CD4-positive, alpha-beta T cell (primary cell): ENCODE measurements around the gene ELFN1. TPM values are rescaled to one million over a fixed set of nuclear protein-coding genes. Genes with fewer than 3 reads are reported as not detected.
A peak's percentile ranks its signal among the peaks of the same experiment; 100 is the strongest.

Experiments used
- ATAC-seq: fragments of 200-7000 bp; cut with Tn5 transposase; one replicate; pipeline ENCODE4 v1.10.0; 2022; ENCODE audit warnings: mild to moderate bottlenecking; ENCODE audit not compliant: poor library complexity
- CTCF ChIA-PET: fragments of 350-600 bp; sonication (Branson Sonifier 250); formaldehyde crosslinking; loops from one replicate; lab custom pipeline; 2021; ENCODE audit warnings: antibody characterized with exemption, inconsistent platforms; lab: Charles Lee
- POLR2A ChIA-PET: fragments of 350-600 bp; sonication (Branson Sonifier 250); formaldehyde crosslinking; loops from one replicate; lab custom pipeline; 2021; ENCODE audit warnings: antibody characterized with exemption, inconsistent platforms; lab: Charles Lee
- DNase-seq, 14 experiments: peaks; one replicate each; pipeline ENCODE4 v3.0.0-alpha.2; 2013 to 2020; ENCODE audit warnings: mixed read lengths in 2 of 14
- H3K27ac ChIP-seq, 2 donors: one replicate each; pipeline versions ENCODE4 v1.5.1 to v1.7.0; 2013; ENCODE audit warnings: low read length in 2 of 2, low read depth in 1 of 2, mild to moderate bottlenecking in 1 of 2
- H3K27me3 ChIP-seq, 2 experiments: 1 replicate in 1 of 2; 2 replicates in 1 of 2; pipeline versions ENCODE4 v1.6.1 to v1.7.0; 2013; ENCODE audit warnings: low read length in 2 of 2, control low read depth in 1 of 2, mild to moderate bottlenecking in 1 of 2, moderate library complexity in 1 of 2; ENCODE audit not compliant: insufficient read depth in 2 of 2, control insufficient read depth in 1 of 2
- H3K36me3 ChIP-seq: one replicate; pipeline ENCODE4 v1.6.1; 2013; ENCODE audit warnings: low read length, control low read depth; ENCODE audit not compliant: insufficient read depth
- H3K4me1 ChIP-seq: one replicate; pipeline ENCODE4 v1.6.1; 2013; ENCODE audit warnings: low read length, control low read depth; ENCODE audit not compliant: insufficient read depth
- H3K4me3 ChIP-seq: one replicate; pipeline ENCODE4 v1.5.1; 2013; ENCODE audit warnings: mild to moderate bottlenecking, low read length, moderate library complexity
- H3K9me3 ChIP-seq, 2 experiments: 1 replicate in 1 of 2; 2 replicates in 1 of 2; pipeline versions ENCODE4 v1.6.1 to v1.7.0; 2013; ENCODE audit warnings: low read length in 2 of 2, mild to moderate bottlenecking in 2 of 2, control low read depth in 1 of 2, moderate library complexity in 1 of 2; ENCODE audit not compliant: control insufficient read depth in 1 of 2, insufficient read depth in 1 of 2
- H3K27ac Mint-ChIP-seq: one replicate; pipeline ENCODE4 v1.8.0; 2020; ENCODE audit warnings: mixed read lengths
- H3K27me3 Mint-ChIP-seq: one replicate; pipeline ENCODE4 v1.8.0; 2021; ENCODE audit warnings: mixed read lengths
- H3K36me3 Mint-ChIP-seq: one replicate; pipeline ENCODE4 v1.8.0; 2021; ENCODE audit warnings: low read depth, mixed read lengths
- H3K4me1 Mint-ChIP-seq: one replicate; pipeline ENCODE4 v1.8.0; 2021; ENCODE audit warnings: low read depth, mixed read lengths
- H3K4me3 Mint-ChIP-seq: one replicate; pipeline ENCODE4 v1.8.0; 2020; ENCODE audit warnings: mild to moderate bottlenecking, mixed read lengths
- H3K9me3 Mint-ChIP-seq: one replicate; pipeline ENCODE4 v1.8.0; 2020; ENCODE audit warnings: mixed read lengths
- CTCF ChIP-seq: fragments of 200-600 bp; IDR thresholded peaks from one replicate; pipeline ENCODE4 v1.8.0; 2022; ENCODE audit warnings: antibody characterized with exemption, mild to moderate bottlenecking
- intact Hi-C, 2 experiments: fragments of 100-400 bp; cut with DNase I in 1 of 2; cut with micrococcal nuclease in 1 of 2; formaldehyde crosslinking; loops; one replicate each; pipeline versions ENCODE4 v1.15.1 to v1.9.0; 2023 to 2025; cut with DNase I, micrococcal nuclease
- total RNA-seq, 174 experiments: library from RNA in 2 of 174; stranded (reverse) in 2 of 174; gene quantifications; one replicate each; pipeline ENCODE4 v1.2.3 and lab custom pipeline; 2021 to 2026

ELFN1 gene
- total RNA-seq, 2 experiments from 2014 or later = not detected

- intact Hi-C loops = no loop called here
- DNase-seq = no peak
- no peak for ATAC-seq
- H3K27me3 ChIP-seq = peaks cover 2 to 9% of the 10 kb centered on the region in 2 experiments
- H3K27me3 Mint-ChIP-seq = peaks cover 8% of the 10 kb centered on the region
- H3K4me3 Mint-ChIP-seq = no peak overlapping the region
- H3K9me3 ChIP-seq = peaks cover 0 to 11% of the 10 kb centered on the region in 2 experiments
- H3K4me1 Mint-ChIP-seq = no peaks in the 10 kb centered on the region
- no peak overlapping the region for H3K27ac ChIP-seq
- H3K27ac Mint-ChIP-seq = no peak overlapping the region
- no peaks in the 10 kb centered on the region for H3K9me3 Mint-ChIP-seq
- CTCF ChIA-PET = no interaction called here
- no peaks in the 10 kb centered on the region for H3K4me1 ChIP-seq
- no peaks in the 10 kb centered on the region for H3K36me3 Mint-ChIP-seq
- H3K36me3 ChIP-seq = no peaks in the 10 kb centered on the region
- TF ChIP-seq CTCF = no peak
- no peak overlapping the region for H3K4me3 ChIP-seq
- POLR2A ChIA-PET = no interaction called here
Observed at GRCh38 chr7:1646391-1646790, 23.7 kb upstream of the ELFN1 start.

GRCh38 chr7:1646957-1647891, 22.9 kb upstream of the ELFN1 start:
- TF ChIP-seq CTCF = no peak
- Histone ChIP-seq H3K27ac (no peak overlapping the region), H3K27me3 (peaks cover 2 to 9% of the 10 kb centered on the region in 2 experiments), H3K36me3 (no peaks in the 10 kb centered on the region), H3K4me1 (no peaks in the 10 kb centered on the region), H3K9me3 (peaks cover 0 to 11% of the 10 kb centered on the region in 2 experiments), H3K4me3 (no peak overlapping the region)
- Mint-ChIP-seq H3K36me3 (no peaks in the 10 kb centered on the region), H3K27ac (no peak overlapping the region), H3K9me3 (no peaks in the 10 kb centered on the region), H3K4me3 (no peak overlapping the region), H3K4me1 (no peaks in the 10 kb centered on the region), H3K27me3 (peaks cover 8% of the 10 kb centered on the region)
- peak in 1 of 14 experiments; percentile 5 for DNase-seq
- intact Hi-C loops = no loop called here
- ChIA-PET CTCF (no interaction called here), POLR2A (no interaction called here)
- no peak for ATAC-seq

GRCh38 chr7:1647961-1648672, 22.0 kb upstream of the ELFN1 start:
- Histone ChIP-seq H3K4me1 (no peaks in the 10 kb centered on the region), H3K9me3 (peaks cover 0 to 11% of the 10 kb centered on the region in 2 experiments), H3K27me3 (peaks cover 2 to 9% of the 10 kb centered on the region in 2 experiments), H3K36me3 (no peaks in the 10 kb centered on the region), H3K27ac (no peak overlapping the region), H3K4me3 (no peak overlapping the region)
- POLR2A ChIA-PET = no interaction called here
- ATAC-seq = no peak
- intact Hi-C loops = no loop called here
- Mint-ChIP-seq H3K4me3 (no peak overlapping the region), H3K9me3 (no peaks in the 10 kb centered on the region), H3K36me3 (no peaks in the 10 kb centered on the region), H3K27me3 (peaks cover 8% of the 10 kb centered on the region), H3K27ac (no peak overlapping the region), H3K4me1 (no peaks in the 10 kb centered on the region)
- no peak for DNase-seq
- no peak for TF ChIP-seq CTCF
- CTCF ChIA-PET = no interaction called here
